RPMI7951 (cell line): ENCODE measurements around the gene C21orf91. TPM values are rescaled to one million over a fixed set of nuclear protein-coding genes. Genes with fewer than 3 reads are reported as not detected.
"Not testable (repeated sequence)": the region's sequence is repeated elsewhere in the genome, so short reads cannot be mapped to it uniquely, and the experiment has no call there.

Experiments used
- DNase-seq: peaks from one replicate; pipeline ENCODE4 v3.0.0-alpha.2; 2012; ENCODE audit warnings: low read depth
- total RNA-seq: library from RNA; depleted of rRNA; stranded (reverse); fragments of >200 nt; shearing (Covaris generic); gene quantifications from 2 replicates; pipeline ENCODE4 v1.2.3, GENCODE V29; 2014

Gene C21orf91
- total RNA-seq, 1 experiment from 2014 or later, result 14.3 TPM

DNA sequence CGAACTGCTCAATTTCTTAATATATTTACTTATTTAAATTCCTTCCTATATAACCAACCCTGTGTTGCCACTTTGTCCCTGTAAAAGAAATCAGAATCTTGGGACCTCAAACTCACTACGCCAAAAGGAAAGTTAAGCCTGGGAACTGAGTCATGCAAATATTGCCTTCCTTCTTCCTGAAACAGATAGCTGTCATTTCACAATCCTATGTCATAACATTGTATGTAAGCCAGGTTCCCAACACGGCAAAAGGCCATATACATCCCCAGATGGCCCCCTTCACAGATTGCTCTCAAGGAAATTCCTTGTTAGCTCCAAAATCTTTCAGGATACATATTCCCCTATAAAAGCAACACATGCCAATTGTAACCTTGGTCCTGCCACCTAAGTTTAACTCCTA is 39.7 kb downstream of the C21orf91 start:
- no peak for DNase-seq

- peak; percentile 56 for DNase-seq
These were observed 41.9 kb downstream of the C21orf91 start for GRCh38 chr21:17777072-17777765.

GRCh38 chr21:17775431-17776126 is 43.6 kb downstream of the C21orf91 start:
- DNase-seq, result no peak

- not testable (repeated sequence) for DNase-seq
These were observed 44.1 kb downstream of the C21orf91 start for GRCh38 chr21:17775021-17775420.

DNA sequence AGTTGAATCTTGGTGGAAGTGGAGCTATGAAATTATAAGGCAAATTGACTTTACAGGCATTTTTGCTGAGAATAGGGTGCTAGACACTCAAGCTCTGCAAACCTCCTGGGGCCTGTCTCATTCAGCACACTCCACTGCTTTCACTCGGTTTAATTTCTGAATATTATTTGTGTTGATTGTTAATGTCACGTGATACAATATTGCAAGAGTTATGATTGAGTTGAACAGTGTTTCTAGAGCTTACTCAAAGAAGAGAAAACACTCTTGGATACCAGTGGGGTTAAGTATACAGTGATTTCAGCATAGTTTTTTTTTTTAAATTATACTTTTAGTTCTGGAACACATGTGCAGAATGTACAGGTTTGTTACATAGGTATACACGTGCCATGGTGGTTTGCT is 49.7 kb downstream of the C21orf91 start:
- DNase-seq, result no peak

DNA sequence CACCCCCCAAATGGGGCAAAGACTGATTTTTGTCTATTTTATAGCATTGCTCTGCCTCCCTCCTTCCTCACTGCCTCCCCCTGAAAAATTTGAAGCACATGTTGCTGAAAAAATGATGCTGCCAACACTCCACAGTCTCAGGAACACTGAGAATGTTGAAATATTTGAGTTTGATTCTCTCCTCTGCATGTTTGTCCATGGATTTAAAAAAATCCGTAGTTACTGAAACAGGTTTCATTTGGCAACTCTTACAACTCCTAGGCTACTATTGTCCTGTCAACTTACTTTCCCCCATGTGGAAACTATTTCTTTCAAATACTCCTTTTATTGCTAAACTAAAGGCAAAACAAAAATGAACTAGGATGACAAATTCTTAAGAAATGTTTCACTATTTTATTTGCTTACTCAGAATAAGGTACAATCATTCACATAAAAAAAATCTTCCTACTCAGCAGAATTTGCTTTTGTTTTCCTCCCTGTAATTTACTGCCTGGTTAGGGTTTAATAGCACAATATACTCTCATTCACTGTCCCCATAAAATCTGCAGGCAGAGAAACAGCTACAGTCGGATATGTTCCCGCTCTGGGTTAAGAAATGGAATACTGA is 50.2 kb downstream of the C21orf91 start:
- DNase-seq, result no peak

GRCh38 chr21:17765207-17765606 is 53.9 kb downstream of the C21orf91 start:
- DNase-seq, result no peak

GRCh38 chr21:17763288-17764037 is 55.7 kb downstream of the C21orf91 start:
- no peak for DNase-seq

DNA sequence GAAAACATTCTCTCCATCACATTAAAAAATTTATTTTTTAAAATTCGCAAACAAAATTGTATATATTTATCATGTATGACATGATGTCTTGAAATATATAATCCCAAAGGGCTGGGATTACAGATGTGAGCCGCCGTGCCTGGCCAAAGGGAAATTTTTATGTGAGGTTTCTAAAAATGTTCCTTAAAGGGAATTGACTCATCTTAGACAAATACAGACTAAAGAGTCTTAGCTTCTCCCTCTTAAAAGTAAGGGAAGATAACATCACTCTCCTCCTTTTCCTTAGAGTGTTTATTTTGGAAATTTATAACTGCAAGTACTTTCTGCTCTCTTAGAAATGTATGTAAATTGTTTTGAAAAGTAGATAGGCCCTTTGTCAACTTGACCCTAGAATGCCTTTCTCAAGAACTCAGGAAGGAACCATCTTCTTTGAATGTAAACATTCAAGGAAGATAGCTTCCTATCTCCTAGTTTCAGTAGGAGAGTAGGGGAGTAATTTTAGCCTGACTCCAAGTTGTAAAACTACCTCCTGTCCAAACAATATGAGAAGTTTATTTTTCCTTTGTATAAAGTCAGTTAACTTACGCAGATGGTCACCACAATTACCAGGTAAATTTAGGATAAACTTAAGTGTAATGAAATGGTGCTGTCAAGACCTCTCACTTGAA is 59.5 kb downstream of the C21orf91 start:
- DNase-seq, result no peak

DNA sequence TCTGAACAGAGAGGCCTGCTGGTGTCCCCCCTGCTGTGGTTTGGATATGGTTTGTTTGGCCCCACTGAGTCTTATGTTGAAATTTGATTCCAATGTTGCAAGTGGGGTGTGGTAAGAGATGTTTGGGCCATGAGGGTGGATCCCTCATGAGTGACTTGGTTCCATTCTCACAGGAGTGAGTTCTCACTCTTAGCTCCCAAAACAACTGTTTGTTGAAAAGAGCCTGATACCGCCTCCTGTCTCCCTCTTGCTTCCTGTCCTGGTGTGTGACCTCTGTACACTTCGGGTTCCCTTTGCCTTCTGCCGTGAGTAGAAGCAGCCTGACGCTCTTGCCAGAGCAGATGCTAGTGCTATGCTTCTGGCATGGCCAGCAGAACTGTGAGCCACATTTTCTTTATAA is 60.5 kb downstream of the C21orf91 start:
- no peak for DNase-seq

DNA sequence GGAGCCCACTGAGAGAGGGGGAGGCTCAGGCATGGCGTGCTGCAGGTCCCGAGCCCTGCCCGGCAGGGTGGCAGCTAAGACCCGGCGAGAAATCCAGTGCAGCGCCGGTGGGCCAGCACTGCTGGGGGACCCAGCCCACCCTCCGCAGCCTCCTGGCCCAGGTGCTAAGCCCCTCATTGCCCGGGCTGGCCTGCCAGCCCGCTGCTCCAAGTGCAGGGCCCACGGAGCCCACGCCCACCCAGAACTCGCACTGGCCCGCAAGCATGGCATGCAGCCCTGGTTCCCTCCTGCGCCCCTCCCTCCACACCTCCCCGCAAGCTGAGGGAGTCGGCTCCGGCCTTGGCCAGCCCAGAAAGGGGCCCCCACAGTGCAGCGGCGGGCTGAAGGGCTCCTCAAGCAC is 61.5 kb downstream of the C21orf91 start:
- DNase-seq, result no peak

- no peak for DNase-seq
These were observed 65.4 kb downstream of the C21orf91 start for GRCh38 chr21:17753736-17754135.

GRCh38 chr21:17752171-17752570 is 67.0 kb downstream of the C21orf91 start:
- no peak for DNase-seq

DNA sequence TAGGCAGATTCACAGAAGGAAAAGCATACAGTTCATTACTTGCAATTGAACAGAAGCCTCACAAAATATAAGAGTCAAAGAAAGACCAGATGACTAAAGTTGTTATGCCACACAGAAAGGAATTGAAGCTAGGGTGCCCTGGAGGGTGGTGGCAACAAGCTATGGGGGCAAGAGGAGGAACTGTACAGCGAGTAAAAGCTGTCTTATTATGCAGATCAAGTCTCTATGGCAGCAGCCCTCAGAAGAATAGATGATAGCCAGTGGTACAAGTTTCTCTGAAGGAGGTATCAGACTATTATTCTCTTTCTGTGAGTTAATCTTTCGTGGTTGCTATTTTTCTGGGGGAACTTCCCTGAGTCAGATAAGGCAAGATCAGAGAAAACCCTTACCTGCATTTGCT is 72.2 kb downstream of the C21orf91 start:
- DNase-seq, result no peak

GRCh38 chr21:17745086-17745485 is 74.1 kb downstream of the C21orf91 start:
- DNase-seq, result no peak

- DNase-seq, result no peak
These were observed 76.1 kb downstream of the C21orf91 start for GRCh38 chr21:17742940-17743592.

DNA sequence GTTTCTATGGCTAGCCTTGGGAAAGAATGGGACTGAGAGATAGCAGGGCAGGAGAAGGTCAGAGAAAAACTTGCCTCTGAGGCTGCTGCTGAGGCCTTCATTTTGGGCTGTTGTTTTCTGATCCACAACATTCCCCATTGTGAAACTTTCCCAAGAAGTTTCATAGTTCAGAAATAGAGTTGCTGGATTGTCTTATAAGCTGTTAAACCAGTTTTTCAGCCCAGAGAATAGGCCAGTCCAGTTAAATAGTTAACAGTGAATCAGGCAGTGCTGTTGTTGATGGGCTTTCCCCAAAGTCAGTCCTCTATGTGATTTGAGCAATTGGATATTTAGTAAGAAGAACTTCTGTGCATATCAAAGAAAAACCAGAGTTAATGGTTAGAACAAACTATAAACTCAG is 77.0 kb downstream of the C21orf91 start:
- DNase-seq, result no peak
